CD14-positive monocyte (primary cell): ENCODE measurements around the gene CSAD. TPM values are rescaled to one million over a fixed set of nuclear protein-coding genes. Genes with fewer than 3 reads are reported as not detected.

ENCODE experiments used
- DNase-seq, 3 donors: peaks; one replicate each; pipeline ENCODE4 v3.0.0-alpha.2; 2011 to 2022
- H2AFZ ChIP-seq: 2 replicates; pipeline ENCODE4 v1.6.0; 2012; ENCODE audit warnings: mild to moderate bottlenecking, low read depth, low read length, inconsistent platforms; ENCODE audit not compliant: insufficient read depth, poor library complexity, severe bottlenecking
- H3K27ac ChIP-seq, 2 donors: 1 replicate in 1 of 2; 2 replicates in 1 of 2; pipeline ENCODE4 v1.5.1; 2012 to 2013; ENCODE audit warnings: low read length in 2 of 2, control low read depth in 1 of 2, inconsistent platforms in 1 of 2, low read depth in 1 of 2, mild to moderate bottlenecking in 1 of 2
- H3K27me3 ChIP-seq, 2 donors: one replicate each; pipeline versions ENCODE4 v1.6.0 to v1.6.1; 2011 to 2013; ENCODE audit warnings: low read length in 2 of 2; ENCODE audit not compliant: control insufficient read depth in 2 of 2, insufficient read depth in 2 of 2
- H3K36me3 ChIP-seq, 2 donors: replicated peaks in 1 of 2; 1 replicate in 1 of 2; 2 replicates in 1 of 2; pipeline versions ENCODE4 v1.5.1 to v1.6.1; 2012 to 2013; ENCODE audit warnings: low read length in 2 of 2, control low read depth in 1 of 2, inconsistent platforms in 1 of 2, mild to moderate bottlenecking in 1 of 2; ENCODE audit not compliant: insufficient read depth in 2 of 2, control insufficient read depth in 1 of 2
- H3K4me1 ChIP-seq, 2 donors: 1 replicate in 1 of 2; 2 replicates in 1 of 2; pipeline versions ENCODE4 v1.5.1 to v1.6.1; 2012 to 2013; ENCODE audit warnings: low read length in 2 of 2, control low read depth in 1 of 2, inconsistent platforms in 1 of 2, mild to moderate bottlenecking in 1 of 2, moderate library complexity in 1 of 2; ENCODE audit not compliant: insufficient read depth in 2 of 2, control insufficient read depth in 1 of 2
- H3K4me2 ChIP-seq: replicated peaks from 2 replicates; pipeline ENCODE3; 2012; ENCODE audit warnings: low read length, moderate library complexity, mild to moderate bottlenecking; ENCODE audit not compliant: poor library complexity, severe bottlenecking; ENCODE audit errors: extremely low read depth
- H3K4me3 ChIP-seq, 3 experiments: fragments of 200-600 bp in 1 of 3; sonication (generic) in 1 of 3; replicated peaks in 1 of 3; 1 replicate in 2 of 3; 2 replicates in 1 of 3; pipeline ENCODE4 v1.5.1; 2011 to 2013; ENCODE audit warnings: low read length in 3 of 3, mild to moderate bottlenecking in 3 of 3, control low read depth in 2 of 3, low read depth in 2 of 3, inconsistent platforms in 1 of 3, moderate library complexity in 1 of 3
- H3K79me2 ChIP-seq: 2 replicates; pipeline ENCODE4 v1.6.0; 2012; ENCODE audit warnings: mild to moderate bottlenecking, control low read depth, inconsistent platforms, low read length, moderate library complexity; ENCODE audit not compliant: insufficient read depth
- H3K9ac ChIP-seq: 2 replicates; pipeline ENCODE4 v1.6.0; 2017; ENCODE audit warnings: low read length, mild to moderate bottlenecking; ENCODE audit not compliant: insufficient read depth, poor library complexity, severe bottlenecking
- H3K9me3 ChIP-seq, 2 donors: replicated peaks in 1 of 2; 1 replicate in 1 of 2; 2 replicates in 1 of 2; pipeline versions ENCODE4 v1.5.1 to v1.6.1; 2012 to 2013; ENCODE audit warnings: low read length in 2 of 2, control low read depth in 1 of 2; ENCODE audit not compliant: control insufficient read depth in 1 of 2, insufficient read depth in 1 of 2
- H4K20me1 ChIP-seq: 2 replicates; pipeline ENCODE4 v1.6.0; 2012; ENCODE audit warnings: mild to moderate bottlenecking, low read length, control low read depth, moderate library complexity; ENCODE audit not compliant: insufficient read depth
- H3K27ac Mint-ChIP-seq, 7 donors: one replicate each; pipeline ENCODE4 v1.8.0; 2020; ENCODE audit warnings: mild to moderate bottlenecking in 7 of 7, mixed read lengths in 7 of 7, moderate library complexity in 6 of 7, inconsistent platforms in 2 of 7
- H3K27me3 Mint-ChIP-seq, 3 donors: one replicate each; pipeline ENCODE4 v1.8.0; 2021 to 2022; ENCODE audit warnings: low read depth in 3 of 3, mild to moderate bottlenecking in 3 of 3, mixed read lengths in 3 of 3, moderate library complexity in 3 of 3, inconsistent platforms in 1 of 3
- H3K36me3 Mint-ChIP-seq, 2 donors: one replicate each; pipeline ENCODE4 v1.8.0; 2020; ENCODE audit warnings: mixed read lengths in 2 of 2, inconsistent platforms in 1 of 2, mild to moderate bottlenecking in 1 of 2
- H3K4me1 Mint-ChIP-seq: one replicate; pipeline ENCODE4 v1.8.0; 2020; ENCODE audit warnings: mild to moderate bottlenecking, mixed read lengths
- H3K4me3 Mint-ChIP-seq, 2 donors: one replicate each; pipeline ENCODE4 v1.8.0; 2020; ENCODE audit warnings: mild to moderate bottlenecking in 2 of 2, mixed read lengths in 2 of 2, moderate library complexity in 1 of 2
- H3K9me3 Mint-ChIP-seq, 7 donors: one replicate each; pipeline ENCODE4 v1.8.0; 2020 to 2022; ENCODE audit warnings: mixed read lengths in 7 of 7, mild to moderate bottlenecking in 6 of 7, moderate library complexity in 6 of 7, inconsistent platforms in 2 of 7
- WGBS: methylation state at CpG from one replicate; pipeline ENCODE4 v1.1.5; 2013; ENCODE audit warnings: missing lambda C conversion rate; ENCODE audit not compliant: insufficient coverage; 5-methylcytosine and 5-hydroxymethylcytosine counted together
- intact Hi-C, 2 donors: fragments of 100-400 bp; cut with micrococcal nuclease; formaldehyde crosslinking; loops; one replicate each; pipeline versions ENCODE4 v1.15.0 to v1.15.1; 2023
- polyA plus RNA-seq, 3 donors: library from polyadenylated mRNA; depleted of rRNA in 1 of 3; unstranded in 2 of 3; stranded (reverse) in 1 of 3; fragments of 300-500 nt in 2 of 3; fragments of >200 nt in 1 of 3; fragmentation: Illumina TruSeq in 2 of 3; gene quantifications; 1 replicate in 2 of 3; 2 replicates in 1 of 3; pipeline ENCODE4 v1.2.3, GENCODE V29; 2012 to 2021
- TF ChIP-seq, protein P1 (sequence below): fragments of 200-600 bp; IDR thresholded peaks from one replicate; pipeline ENCODE4 v1.8.0; 2022; ENCODE audit warnings: antibody characterized with exemption, mild to moderate bottlenecking

The CSAD gene
- polyA plus RNA-seq, 3 donors: 1.3 to 145 (median 1.4) TPM

DNA sequence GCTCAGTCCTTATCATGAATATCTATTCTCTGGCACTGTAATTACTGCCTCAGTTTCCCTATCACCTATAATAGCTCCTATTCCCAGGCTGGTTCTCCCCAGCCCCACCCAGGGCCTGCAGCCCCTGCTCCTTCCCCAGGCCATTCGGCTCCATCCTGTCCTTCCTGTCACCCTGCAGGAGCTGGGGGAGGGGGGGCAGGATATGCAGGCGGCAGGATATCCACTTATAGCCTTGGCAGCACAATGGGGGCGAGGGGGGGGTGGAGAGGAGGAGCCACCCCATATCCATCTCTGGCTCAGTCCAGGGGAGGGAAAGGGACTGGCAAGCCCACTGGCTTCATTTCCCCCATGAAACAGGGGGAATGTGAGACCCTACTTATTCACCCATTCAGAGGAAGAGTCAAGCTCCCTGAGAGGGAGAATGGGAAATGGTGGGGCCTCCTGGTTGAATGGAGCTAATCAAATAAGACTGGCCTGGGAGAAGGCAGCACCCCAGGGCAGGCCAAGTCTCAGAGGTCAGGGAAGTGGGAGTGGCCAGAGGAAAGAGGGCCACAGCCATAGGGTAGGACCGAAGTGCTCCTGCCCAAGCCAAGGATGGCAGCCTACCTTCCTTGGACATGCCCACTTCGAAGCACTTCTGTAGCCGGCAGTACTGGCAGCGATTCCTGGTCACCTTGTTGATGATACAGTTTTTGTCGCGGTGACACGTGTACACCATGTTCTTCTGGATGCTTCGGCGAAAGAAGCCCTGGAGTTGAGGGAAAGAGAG, 34.1 kb upstream of the CSAD start:
- H3K9ac ChIP-seq: no peak overlapping the region
- H3K4me1 Mint-ChIP-seq: peaks cover 79% of the 10 kb centered on the region
- H3K4me2 ChIP-seq: no peak overlapping the region
- H3K4me1 ChIP-seq: peaks cover 42 to 74% of the 10 kb centered on the region in 2 donors
- H3K27me3 Mint-ChIP-seq: peaks cover 5 to 8% (median 7%) of the 10 kb centered on the region in 3 donors
- H2AFZ ChIP-seq: no peak overlapping the region
- TF ChIP-seq, protein P1, sequence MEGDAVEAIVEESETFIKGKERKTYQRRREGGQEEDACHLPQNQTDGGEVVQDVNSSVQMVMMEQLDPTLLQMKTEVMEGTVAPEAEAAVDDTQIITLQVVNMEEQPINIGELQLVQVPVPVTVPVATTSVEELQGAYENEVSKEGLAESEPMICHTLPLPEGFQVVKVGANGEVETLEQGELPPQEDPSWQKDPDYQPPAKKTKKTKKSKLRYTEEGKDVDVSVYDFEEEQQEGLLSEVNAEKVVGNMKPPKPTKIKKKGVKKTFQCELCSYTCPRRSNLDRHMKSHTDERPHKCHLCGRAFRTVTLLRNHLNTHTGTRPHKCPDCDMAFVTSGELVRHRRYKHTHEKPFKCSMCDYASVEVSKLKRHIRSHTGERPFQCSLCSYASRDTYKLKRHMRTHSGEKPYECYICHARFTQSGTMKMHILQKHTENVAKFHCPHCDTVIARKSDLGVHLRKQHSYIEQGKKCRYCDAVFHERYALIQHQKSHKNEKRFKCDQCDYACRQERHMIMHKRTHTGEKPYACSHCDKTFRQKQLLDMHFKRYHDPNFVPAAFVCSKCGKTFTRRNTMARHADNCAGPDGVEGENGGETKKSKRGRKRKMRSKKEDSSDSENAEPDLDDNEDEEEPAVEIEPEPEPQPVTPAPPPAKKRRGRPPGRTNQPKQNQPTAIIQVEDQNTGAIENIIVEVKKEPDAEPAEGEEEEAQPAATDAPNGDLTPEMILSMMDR: no peak
- peaks cover 49 to 65% of the 10 kb centered on the region in 2 donors for H3K36me3 Mint-ChIP-seq
- H3K27me3 ChIP-seq: no peaks in the 10 kb centered on the region
- H3K4me3 Mint-ChIP-seq: no peak overlapping the region
- peaks cover 0 to 7% of the 10 kb centered on the region in 2 donors for H3K9me3 ChIP-seq
- no peak overlapping the region for H3K27ac ChIP-seq
- peaks cover 5 to 9% (median 7%) of the 10 kb centered on the region in 7 donors for H3K9me3 Mint-ChIP-seq
- peak overlapping the region in 3 of 7 donors; percentile 27 to 99 (median 72) for H3K27ac Mint-ChIP-seq
- WGBS: 94% methylated on average over 4 of the region's 12 CpGs
- intact Hi-C loops: loop anchor here (5.0 to 10.0 kb wide), 4 partner anchors 37 to 290 kb away; partner anchors contain the start of genes AAAS (in 1 of the 2), NPFF (in 1 of the 2) and TARBP2 (in 1 of the 2)
- H3K36me3 ChIP-seq: peaks cover 10 to 50% of the 10 kb centered on the region in 2 donors
- peaks cover 23% of the 10 kb centered on the region for H3K79me2 ChIP-seq
- H4K20me1 ChIP-seq: no peaks in the 10 kb centered on the region
- no peak for DNase-seq
- H3K4me3 ChIP-seq: no peak overlapping the region

GRCh38 chr12:53214221-53214620, 33.5 kb upstream of the CSAD start:
- peaks cover 0 to 7% of the 10 kb centered on the region in 2 donors for H3K9me3 ChIP-seq
- no peak for DNase-seq
- TF ChIP-seq, protein P1: no peak
- no peak overlapping the region for H3K9ac ChIP-seq
- Mint-ChIP-seq H3K4me3 (no peak overlapping the region), H3K36me3 (peaks cover 46 to 62% of the 10 kb centered on the region in 2 donors), H3K9me3 (peaks cover 5 to 9% (median 7%) of the 10 kb centered on the region in 7 donors), H3K27ac (peak overlapping the region in 2 of 7 donors; percentile 84 to 86), H3K4me1 (peaks cover 79% of the 10 kb centered on the region), H3K27me3 (peaks cover 2 to 5% (median 2%) of the 10 kb centered on the region in 3 donors)
- H2AFZ ChIP-seq: no peak overlapping the region
- intact Hi-C loops: loop anchor here (5.0 to 10.0 kb wide), 3 partner anchors 73 to 291 kb away; partner anchors contain the start of genes AAAS (in 1 of the 2), NPFF (in 1 of the 2) and TARBP2 (in 1 of the 2)
- H3K4me1 ChIP-seq: peaks cover 43 to 74% of the 10 kb centered on the region in 2 donors
- no peak overlapping the region for H3K4me3 ChIP-seq
- no peaks in the 10 kb centered on the region for H3K27me3 ChIP-seq
- no peaks in the 10 kb centered on the region for H4K20me1 ChIP-seq
- peaks cover 20% of the 10 kb centered on the region for H3K79me2 ChIP-seq
- peaks cover 10 to 50% of the 10 kb centered on the region in 2 donors for H3K36me3 ChIP-seq
- H3K27ac ChIP-seq: no peak overlapping the region
- H3K4me2 ChIP-seq: no peak overlapping the region
- 83% methylated on average over 2 of the region's 5 CpGs for WGBS
